ENCODE results near the gene TRAF7. TPM values are rescaled to one million over a fixed set of nuclear protein-coding genes. Genes with fewer than 3 reads are reported as not detected.
A peak's percentile ranks its signal among the peaks of the same experiment; 100 is the strongest.

Gene TRAF7
- total RNA-seq, 4 donors from 2014 or later: 31.9 to 42.7 (median 34.3) TPM

GRCh38 chr16:2210386-2211365 lies 55.1 kb downstream of the TRAF7 start, which contains the start of gene BRICD5:
BRICD5 (minus strand) TSS chr16:2210863; CDS start chr16:2210833, 30 bp downstream.
- ATAC-seq (ENCODE audit: low FRiP score) (no peak), DNase-seq (ENCODE audit: low spot score) (no peak)
- TF ChIP-seq CTCF (IDR thresholded peaks at IDR 0.05): no peak

- no peak for ATAC-seq (ENCODE audit: low FRiP score)
- DNase-seq (ENCODE audit: low spot score): no peak
- TF ChIP-seq CTCF (IDR thresholded peaks at IDR 0.05): no peak
Observed at GRCh38 chr16:2211923-2212347, 56.4 kb downstream of the TRAF7 start.

- ATAC-seq (ENCODE audit: low FRiP score) (no peak), DNase-seq (ENCODE audit: low spot score) (no peak)
- TF ChIP-seq CTCF (IDR thresholded peaks at IDR 0.05): no peak
Observed at GRCh38 chr16:2212362-2213324, 57.1 kb downstream of the TRAF7 start.

- no peak for DNase-seq (ENCODE audit: low spot score)
- TF ChIP-seq CTCF (IDR thresholded peaks at IDR 0.05): no peak
- ATAC-seq (ENCODE audit: low FRiP score): no peak
Observed at GRCh38 chr16:2213817-2214718, 58.5 kb downstream of the TRAF7 start.

- TF ChIP-seq CTCF (IDR thresholded peaks at IDR 0.05): no peak
- no peak for DNase-seq (ENCODE audit: low spot score)
- ATAC-seq (ENCODE audit: low FRiP score): peak; percentile 94
Observed at GRCh38 chr16:2214719-2214968, 59.1 kb downstream of the TRAF7 start, which contains the start of gene PGP. PGP (minus strand) TSS chr16:2214840; CDS start chr16:2214777, 63 bp downstream.

- ATAC-seq (ENCODE audit: low FRiP score) (no peak), DNase-seq (ENCODE audit: low spot score) (no peak)
- no peak for TF ChIP-seq CTCF (IDR thresholded peaks at IDR 0.05)
Observed at GRCh38 chr16:2216330-2216729, 60.7 kb downstream of the TRAF7 start.

All from omental fat pad (tissue), 4 donors.